22Rv1 (cell line): Measurements from ENCODE around the gene NEURL1B.

Experiments used
- CTCF ChIP-seq: fragments of 450-650 bp; IDR thresholded peaks from 2 replicates; pipeline ENCODE4 v1.5.1; 2017; ENCODE audit warnings: mild to moderate bottlenecking
- ZFX ChIP-seq: fragments of 450-650 bp; IDR thresholded peaks from 2 replicates; pipeline ENCODE4 v1.6.1; 2017; ENCODE audit warnings: antibody characterized with exemption, borderline replicate concordance

GRCh38 chr5:172616730-172617129 lies 24.3 kb upstream of the NEURL1B start:
- no peak for TF ChIP-seq CTCF
- no peak for TF ChIP-seq ZFX
